CD4-positive, alpha-beta T cell treated with Interleukin-6 at 100 ng/mL for 8 hours (primary cell): ENCODE results near the gene ICAM2.
A peak's percentile ranks its signal among the peaks of the same experiment; 100 is the strongest.

Source experiments
- DNase-seq: peaks from one replicate; pipeline ENCODE4 v3.0.0-alpha.2; 2020; ENCODE audit warnings: mixed read lengths, low spot score

Gene ICAM2

GRCh38 chr17:64042700-64043485, 22.5 kb upstream of the ICAM2 start:
- no peak for DNase-seq

- no peak for DNase-seq
Measured at GRCh38 chr17:64041912-64042311, 21.5 kb upstream of the ICAM2 start.

DNA sequence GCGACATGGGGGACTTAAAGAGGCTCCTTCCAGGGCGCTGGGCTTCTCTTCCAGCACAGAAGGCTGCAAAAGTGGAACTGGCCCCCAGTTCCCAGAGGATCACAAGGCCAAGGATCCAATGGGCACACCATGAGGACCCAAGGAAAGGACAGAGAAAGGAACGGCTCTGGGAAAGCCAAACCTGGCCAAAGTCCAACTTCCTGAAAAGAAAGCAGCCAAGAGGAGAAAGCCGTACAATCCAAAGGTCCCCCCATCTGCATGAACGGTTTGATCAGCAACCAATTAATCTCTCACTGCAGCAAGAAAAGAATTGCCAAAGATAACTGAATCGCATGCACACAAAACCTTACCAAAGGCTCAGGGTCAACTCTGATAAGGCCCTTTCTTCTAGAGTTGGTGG, 19.8 kb upstream of the ICAM2 start:
- no peak for DNase-seq

- no peak for DNase-seq
Measured at GRCh38 chr17:64039106-64039400, 18.6 kb upstream of the ICAM2 start.

GRCh38 chr17:64038331-64039105, 18.1 kb upstream of the ICAM2 start:
- no peak for DNase-seq

- DNase-seq, result no peak
Measured at GRCh38 chr17:64037802-64038201, 17.4 kb upstream of the ICAM2 start.

GRCh38 chr17:64037180-64037579, 16.7 kb upstream of the ICAM2 start:
- no peak for DNase-seq

DNA sequence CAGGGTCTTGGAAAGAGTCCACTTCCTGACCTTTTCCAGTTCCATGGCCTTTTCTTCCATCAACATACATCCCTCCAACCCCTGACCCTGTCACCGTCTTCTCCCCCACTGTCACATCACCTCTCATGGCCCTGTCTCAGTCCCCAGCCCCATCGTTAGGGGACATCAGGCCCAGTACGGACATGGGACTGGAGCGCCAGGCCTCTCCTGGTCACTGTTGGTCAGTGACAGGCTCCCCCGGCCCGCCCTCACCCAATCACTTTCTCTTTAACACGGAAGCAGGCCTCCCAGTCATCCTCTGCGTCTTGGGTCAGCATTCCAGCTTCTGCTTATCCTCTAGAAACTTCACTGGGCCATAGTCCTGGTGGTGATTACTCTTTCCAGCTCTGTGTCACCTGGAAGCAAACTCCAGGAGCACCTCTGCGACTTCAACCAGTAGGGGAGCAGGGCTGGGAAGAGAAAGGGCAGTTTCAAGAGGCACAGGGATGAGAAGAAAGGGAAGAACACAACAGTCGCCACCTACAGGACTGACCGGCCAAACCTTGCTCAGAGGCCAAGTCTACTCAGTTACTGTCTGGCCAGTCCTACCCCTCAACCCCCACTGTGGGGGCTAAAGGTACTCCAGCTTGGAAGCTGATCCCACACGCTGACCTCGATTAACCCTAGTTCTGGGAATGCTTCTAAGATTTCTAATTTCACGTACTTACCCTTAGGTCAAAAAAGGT, 15.9 kb upstream of the ICAM2 start:
- DNase-seq, result no peak

- DNase-seq, result no peak
Measured at GRCh38 chr17:64032081-64032480, 11.6 kb upstream of the ICAM2 start.

DNA sequence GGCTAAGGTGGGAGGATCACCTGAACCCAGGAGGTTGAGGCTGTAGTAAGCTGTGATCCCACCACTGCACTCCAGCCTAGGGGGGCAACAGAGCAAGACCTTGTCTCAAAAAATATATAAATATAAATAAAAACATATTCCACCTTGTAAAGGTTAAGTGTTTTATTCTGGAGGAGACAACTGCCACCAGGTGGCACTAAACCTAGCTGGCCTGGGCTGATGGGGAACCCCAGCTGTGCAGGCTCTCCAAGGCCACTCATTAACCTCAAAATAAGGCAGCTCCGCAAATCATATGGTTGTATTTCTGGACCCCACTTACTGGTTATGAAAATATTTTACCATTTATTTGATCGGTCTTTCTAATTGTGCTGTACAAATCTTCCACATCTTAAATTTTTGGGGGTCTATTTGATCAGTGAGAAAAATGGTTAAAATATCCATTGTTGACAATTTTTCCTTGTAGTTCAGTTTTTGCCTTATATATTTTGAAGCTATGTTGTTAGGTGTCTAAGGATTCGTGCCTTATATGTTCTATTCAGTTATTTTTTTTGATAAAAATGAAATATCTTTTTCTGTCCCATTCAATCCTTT, 8.5 kb upstream of the ICAM2 start:
- peak; percentile 75 for DNase-seq

GRCh38 chr17:64025732-64026294, 5.4 kb upstream of the ICAM2 start:
- peak; percentile 94 for DNase-seq

- peak; percentile 41 for DNase-seq
Measured at GRCh38 chr17:64024781-64025731, 4.6 kb upstream of the ICAM2 start.

DNA sequence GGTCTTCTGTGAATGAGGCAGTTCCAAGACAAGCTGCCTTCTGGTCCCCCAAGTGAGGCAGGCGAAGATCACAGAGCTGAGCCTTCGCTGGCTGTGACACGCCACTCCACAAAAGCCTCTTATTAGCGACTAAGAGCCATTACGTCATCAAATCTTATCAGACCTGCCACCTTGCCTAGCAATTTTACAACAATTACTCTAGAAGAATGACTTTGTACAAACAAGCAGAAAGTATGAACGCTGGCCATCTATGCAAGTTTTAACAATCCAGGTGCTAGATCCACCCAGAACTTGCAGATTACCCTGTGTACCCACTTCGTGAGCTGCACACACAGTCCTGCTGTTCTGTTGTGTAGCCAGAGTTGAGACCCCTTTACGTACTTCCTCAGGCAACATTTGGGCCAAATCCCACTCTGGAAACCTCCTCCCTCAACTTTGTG, 3.8 kb upstream of the ICAM2 start:
- no peak for DNase-seq

- DNase-seq, result no peak
Measured at GRCh38 chr17:64022611-64023063, 2.2 kb upstream of the ICAM2 start.

DNA sequence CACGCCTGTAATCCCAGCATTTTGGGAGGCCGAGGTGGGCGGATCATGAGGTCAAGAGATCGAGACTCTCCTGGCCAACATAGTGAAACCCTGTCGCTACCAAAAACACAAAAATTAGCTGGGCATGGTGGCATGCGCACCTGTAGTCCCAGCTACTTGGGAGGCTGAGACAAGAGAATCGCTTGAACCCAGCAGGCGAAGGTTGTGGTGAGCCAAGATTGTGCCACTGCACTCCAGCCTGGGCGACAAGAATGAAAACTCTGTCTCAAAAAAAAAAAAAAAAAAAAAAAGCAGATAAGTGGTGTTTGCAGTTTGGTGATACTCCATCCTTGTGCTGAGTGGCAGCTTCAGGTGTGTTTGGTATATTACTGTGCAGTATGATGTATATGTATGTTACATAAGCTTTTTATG, 877 bp downstream of the ICAM2 start:
- peak; percentile 21 for DNase-seq

- no peak for DNase-seq
Measured at GRCh38 chr17:64017381-64017980, 3.0 kb downstream of the ICAM2 start.

- no peak for DNase-seq
Measured at GRCh38 chr17:64016974-64017373, 3.5 kb downstream of the ICAM2 start.

- DNase-seq, result no peak
Measured at GRCh38 chr17:64016231-64016784, 4.1 kb downstream of the ICAM2 start.

DNA sequence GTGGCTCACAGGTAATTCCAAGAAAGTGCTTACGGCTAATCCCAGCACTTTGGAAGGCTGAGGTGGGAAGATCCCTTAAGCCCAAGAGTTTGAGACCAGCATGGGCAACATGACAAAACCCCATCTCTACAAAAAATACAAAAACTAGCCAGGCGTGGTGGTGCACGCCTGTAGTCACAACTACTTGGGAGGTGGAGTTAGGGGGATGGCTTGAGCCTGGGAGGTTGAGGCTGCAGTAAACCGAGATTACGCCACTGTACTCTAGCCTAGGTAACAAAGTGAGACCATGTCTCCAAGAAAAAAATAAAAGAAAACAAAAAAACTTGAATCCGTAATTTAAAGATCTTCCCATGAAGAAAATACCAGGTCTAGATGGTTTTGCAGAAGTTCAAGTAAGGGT, 5.0 kb downstream of the ICAM2 start:
- DNase-seq, result no peak
